CD14-positive monocyte (primary cell): ENCODE measurements around the gene TTC29. TPM values are rescaled to one million over a fixed set of nuclear protein-coding genes. Genes with fewer than 3 reads are reported as not detected.

Experiments used
- DNase-seq, 3 donors: peaks; one replicate each; pipeline ENCODE4 v3.0.0-alpha.2; 2011 to 2022
- H2AFZ ChIP-seq: 2 replicates; pipeline ENCODE4 v1.6.0; 2012; ENCODE audit warnings: mild to moderate bottlenecking, low read depth, low read length, inconsistent platforms; ENCODE audit not compliant: insufficient read depth, poor library complexity, severe bottlenecking
- H3K27ac ChIP-seq, 2 donors: 1 replicate in 1 of 2; 2 replicates in 1 of 2; pipeline ENCODE4 v1.5.1; 2012 to 2013; ENCODE audit warnings: low read length in 2 of 2, control low read depth in 1 of 2, inconsistent platforms in 1 of 2, low read depth in 1 of 2, mild to moderate bottlenecking in 1 of 2
- H3K27me3 ChIP-seq, 2 donors: one replicate each; pipeline versions ENCODE4 v1.6.0 to v1.6.1; 2011 to 2013; ENCODE audit warnings: low read length in 2 of 2; ENCODE audit not compliant: control insufficient read depth in 2 of 2, insufficient read depth in 2 of 2
- H3K36me3 ChIP-seq, 2 donors: replicated peaks in 1 of 2; 1 replicate in 1 of 2; 2 replicates in 1 of 2; pipeline versions ENCODE4 v1.5.1 to v1.6.1; 2012 to 2013; ENCODE audit warnings: low read length in 2 of 2, control low read depth in 1 of 2, inconsistent platforms in 1 of 2, mild to moderate bottlenecking in 1 of 2; ENCODE audit not compliant: insufficient read depth in 2 of 2, control insufficient read depth in 1 of 2
- H3K4me1 ChIP-seq, 2 donors: 1 replicate in 1 of 2; 2 replicates in 1 of 2; pipeline versions ENCODE4 v1.5.1 to v1.6.1; 2012 to 2013; ENCODE audit warnings: low read length in 2 of 2, control low read depth in 1 of 2, inconsistent platforms in 1 of 2, mild to moderate bottlenecking in 1 of 2, moderate library complexity in 1 of 2; ENCODE audit not compliant: insufficient read depth in 2 of 2, control insufficient read depth in 1 of 2
- H3K4me2 ChIP-seq: replicated peaks from 2 replicates; pipeline ENCODE3; 2012; ENCODE audit warnings: low read length, moderate library complexity, mild to moderate bottlenecking; ENCODE audit not compliant: poor library complexity, severe bottlenecking; ENCODE audit errors: extremely low read depth
- H3K4me3 ChIP-seq, 3 experiments: fragments of 200-600 bp in 1 of 3; sonication (generic) in 1 of 3; replicated peaks in 1 of 3; 1 replicate in 2 of 3; 2 replicates in 1 of 3; pipeline ENCODE4 v1.5.1; 2011 to 2013; ENCODE audit warnings: low read length in 3 of 3, mild to moderate bottlenecking in 3 of 3, control low read depth in 2 of 3, low read depth in 2 of 3, inconsistent platforms in 1 of 3, moderate library complexity in 1 of 3
- H3K79me2 ChIP-seq: 2 replicates; pipeline ENCODE4 v1.6.0; 2012; ENCODE audit warnings: mild to moderate bottlenecking, control low read depth, inconsistent platforms, low read length, moderate library complexity; ENCODE audit not compliant: insufficient read depth
- H3K9ac ChIP-seq: 2 replicates; pipeline ENCODE4 v1.6.0; 2017; ENCODE audit warnings: low read length, mild to moderate bottlenecking; ENCODE audit not compliant: insufficient read depth, poor library complexity, severe bottlenecking
- H3K9me3 ChIP-seq, 2 donors: replicated peaks in 1 of 2; 1 replicate in 1 of 2; 2 replicates in 1 of 2; pipeline versions ENCODE4 v1.5.1 to v1.6.1; 2012 to 2013; ENCODE audit warnings: low read length in 2 of 2, control low read depth in 1 of 2; ENCODE audit not compliant: control insufficient read depth in 1 of 2, insufficient read depth in 1 of 2
- H4K20me1 ChIP-seq: 2 replicates; pipeline ENCODE4 v1.6.0; 2012; ENCODE audit warnings: mild to moderate bottlenecking, low read length, control low read depth, moderate library complexity; ENCODE audit not compliant: insufficient read depth
- H3K27ac Mint-ChIP-seq, 7 donors: one replicate each; pipeline ENCODE4 v1.8.0; 2020; ENCODE audit warnings: mild to moderate bottlenecking in 7 of 7, mixed read lengths in 7 of 7, moderate library complexity in 6 of 7, inconsistent platforms in 2 of 7
- H3K27me3 Mint-ChIP-seq, 3 donors: one replicate each; pipeline ENCODE4 v1.8.0; 2021 to 2022; ENCODE audit warnings: low read depth in 3 of 3, mild to moderate bottlenecking in 3 of 3, mixed read lengths in 3 of 3, moderate library complexity in 3 of 3, inconsistent platforms in 1 of 3
- H3K36me3 Mint-ChIP-seq, 2 donors: one replicate each; pipeline ENCODE4 v1.8.0; 2020; ENCODE audit warnings: mixed read lengths in 2 of 2, inconsistent platforms in 1 of 2, mild to moderate bottlenecking in 1 of 2
- H3K4me1 Mint-ChIP-seq: one replicate; pipeline ENCODE4 v1.8.0; 2020; ENCODE audit warnings: mild to moderate bottlenecking, mixed read lengths
- H3K4me3 Mint-ChIP-seq, 2 donors: one replicate each; pipeline ENCODE4 v1.8.0; 2020; ENCODE audit warnings: mild to moderate bottlenecking in 2 of 2, mixed read lengths in 2 of 2, moderate library complexity in 1 of 2
- H3K9me3 Mint-ChIP-seq, 7 donors: one replicate each; pipeline ENCODE4 v1.8.0; 2020 to 2022; ENCODE audit warnings: mixed read lengths in 7 of 7, mild to moderate bottlenecking in 6 of 7, moderate library complexity in 6 of 7, inconsistent platforms in 2 of 7
- CTCF ChIP-seq: fragments of 200-600 bp; IDR thresholded peaks from one replicate; pipeline ENCODE4 v1.8.0; 2022; ENCODE audit warnings: antibody characterized with exemption, mild to moderate bottlenecking
- whole genome bisulfite sequencing: methylation state at CpG from one replicate; pipeline ENCODE4 v1.1.5; 2013; ENCODE audit warnings: missing lambda C conversion rate; ENCODE audit not compliant: insufficient coverage; 5-methylcytosine and 5-hydroxymethylcytosine counted together
- intact Hi-C, 2 donors: fragments of 100-400 bp; cut with micrococcal nuclease; formaldehyde crosslinking; loops; one replicate each; pipeline versions ENCODE4 v1.15.0 to v1.15.1; 2023
- polyA plus RNA-seq, 3 donors: library from polyadenylated mRNA; depleted of rRNA in 1 of 3; unstranded in 2 of 3; stranded (reverse) in 1 of 3; fragments of 300-500 nt in 2 of 3; fragments of >200 nt in 1 of 3; fragmentation: Illumina TruSeq in 2 of 3; gene quantifications; 1 replicate in 2 of 3; 2 replicates in 1 of 3; pipeline ENCODE4 v1.2.3, GENCODE V29; 2012 to 2021

The TTC29 gene
- polyA plus RNA-seq, 3 donors = not detected

- Histone ChIP-seq H3K79me2 (no peaks in the 10 kb centered on the region), H3K27me3 (no peaks in the 10 kb centered on the region), H4K20me1 (no peaks in the 10 kb centered on the region), H3K27ac (no peak overlapping the region), H3K4me2 (no peak overlapping the region), H3K9ac (no peak overlapping the region), H3K9me3 (no peaks in the 10 kb centered on the region), H3K36me3 (no peaks in the 10 kb centered on the region), H2AFZ (no peak overlapping the region), H3K4me3 (no peak overlapping the region), H3K4me1 (no peaks in the 10 kb centered on the region)
- WGBS = no CpG with 5 or more reads among the region's 4 CpGs
- intact Hi-C loops = no loop called here
- Mint-ChIP-seq H3K4me3 (no peak overlapping the region), H3K9me3 (peaks cover 0 to 5% (median 0%) of the 10 kb centered on the region in 7 donors), H3K27ac (no peak overlapping the region), H3K36me3 (no peaks in the 10 kb centered on the region), H3K4me1 (no peaks in the 10 kb centered on the region), H3K27me3 (peaks cover 0 to 2% (median 1%) of the 10 kb centered on the region in 3 donors)
- no peak for TF ChIP-seq CTCF
- DNase-seq = no peak
These were observed 89.9 kb downstream of the TTC29 start for GRCh38 chr4:146855761-146856160.

- H3K9me3 Mint-ChIP-seq = peaks cover 0 to 5% (median 0%) of the 10 kb centered on the region in 7 donors
- no peaks in the 10 kb centered on the region for H3K4me1 ChIP-seq
- no peaks in the 10 kb centered on the region for H3K36me3 Mint-ChIP-seq
- H3K4me2 ChIP-seq = no peak overlapping the region
- no peak overlapping the region for H3K4me3 ChIP-seq
- no peak overlapping the region for H3K9ac ChIP-seq
- no peaks in the 10 kb centered on the region for H3K9me3 ChIP-seq
- no peaks in the 10 kb centered on the region for H3K79me2 ChIP-seq
- no peak for DNase-seq
- no peak overlapping the region for H3K27ac Mint-ChIP-seq
- no peak for TF ChIP-seq CTCF
- H3K27me3 Mint-ChIP-seq = peaks cover 0 to 2% (median 1%) of the 10 kb centered on the region in 3 donors
- H4K20me1 ChIP-seq = no peaks in the 10 kb centered on the region
- no peaks in the 10 kb centered on the region for H3K27me3 ChIP-seq
- H3K27ac ChIP-seq = no peak overlapping the region
- H3K4me3 Mint-ChIP-seq = no peak overlapping the region
- WGBS = 63% methylated on average over 2 of the region's 2 CpGs
- no peak overlapping the region for H2AFZ ChIP-seq
- H3K4me1 Mint-ChIP-seq = no peaks in the 10 kb centered on the region
- H3K36me3 ChIP-seq = no peaks in the 10 kb centered on the region
- intact Hi-C loops = no loop called here
These were observed 93.3 kb downstream of the TTC29 start for GRCh38 chr4:146852360-146852759.
